ENCODE data around the gene NAT8.
"Not testable (repeated sequence)": the region's sequence is repeated elsewhere in the genome, so short reads cannot be mapped to it uniquely, and the experiment has no call there.

The NAT8 gene

DNA sequence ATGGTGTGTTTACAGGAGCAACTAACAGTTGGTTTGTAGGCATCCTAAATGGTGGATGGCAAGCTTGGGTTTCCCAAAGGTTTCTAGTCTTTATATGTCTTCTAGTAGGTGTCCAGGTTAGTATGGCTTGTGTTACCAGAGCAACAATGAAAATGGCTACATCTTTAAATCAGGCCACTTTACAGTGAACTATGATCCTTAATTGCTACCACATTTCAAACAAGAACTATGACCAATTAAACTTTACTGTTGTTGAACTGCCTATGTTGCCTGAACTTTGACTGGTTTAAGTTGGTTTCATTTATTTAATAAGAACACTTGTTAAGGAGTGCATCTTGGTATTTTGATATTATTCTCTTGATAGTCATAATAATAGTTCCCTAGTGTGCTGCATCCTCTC is 5.2 kb downstream of the NAT8 start:
- peaks cover 14% of the 10 kb centered on the region; the same call in 1 of the 2 replicates for H3K27me3 ChIP-seq (ENCODE audit: insufficient read depth, low read length)
- not testable (repeated sequence) for H3K4me3 ChIP-seq (ENCODE audit: low read depth, low read length); H3K4me1 ChIP-seq (ENCODE audit: control insufficient read depth, insufficient read depth, low read length, unreplicated experiment); H3K79me2 ChIP-seq (ENCODE audit: control insufficient read depth, insufficient read depth, low read length, unreplicated experiment); H3K36me3 ChIP-seq (ENCODE audit: insufficient read depth, low read length); H2AFZ ChIP-seq (ENCODE audit: low read length, unreplicated experiment); H3K27ac ChIP-seq (ENCODE audit: low read depth, low read length)

DNA sequence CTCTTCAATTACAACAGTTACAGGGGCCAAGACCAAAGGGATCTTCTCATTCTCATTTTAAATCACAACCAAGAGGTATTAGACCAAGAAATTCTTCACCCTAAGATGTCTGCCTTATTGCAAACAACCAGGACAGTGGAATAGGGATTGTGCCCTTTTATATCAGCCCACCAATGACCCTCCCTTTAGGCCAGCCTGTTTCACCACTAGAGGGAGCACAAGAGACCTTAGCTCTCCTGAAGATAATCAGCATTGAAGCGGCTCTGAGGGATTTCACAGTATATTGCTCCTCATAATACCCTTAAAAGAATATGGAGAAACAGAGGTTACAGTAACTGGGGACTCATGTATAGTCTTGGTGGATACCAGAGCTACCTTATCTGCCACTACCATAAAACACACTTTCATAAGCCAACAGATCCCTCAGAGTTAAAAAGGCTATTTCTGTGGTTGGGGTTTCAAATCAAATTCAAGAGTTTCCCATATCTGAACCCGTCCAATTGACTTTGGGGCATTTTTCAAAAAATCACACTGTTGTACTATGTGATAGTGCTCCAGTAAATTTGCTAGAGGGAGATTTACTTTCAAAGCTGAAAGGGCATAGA is 11.5 kb downstream of the NAT8 start:
- not testable (repeated sequence) for H3K4me3 ChIP-seq (ENCODE audit: low read depth, low read length); H3K79me2 ChIP-seq (ENCODE audit: control insufficient read depth, insufficient read depth, low read length, unreplicated experiment); H3K27me3 ChIP-seq (ENCODE audit: insufficient read depth, low read length); H3K27ac ChIP-seq (ENCODE audit: low read depth, low read length); H3K36me3 ChIP-seq (ENCODE audit: insufficient read depth, low read length); H3K4me1 ChIP-seq (ENCODE audit: control insufficient read depth, insufficient read depth, low read length, unreplicated experiment); H2AFZ ChIP-seq (ENCODE audit: low read length, unreplicated experiment)

DNA sequence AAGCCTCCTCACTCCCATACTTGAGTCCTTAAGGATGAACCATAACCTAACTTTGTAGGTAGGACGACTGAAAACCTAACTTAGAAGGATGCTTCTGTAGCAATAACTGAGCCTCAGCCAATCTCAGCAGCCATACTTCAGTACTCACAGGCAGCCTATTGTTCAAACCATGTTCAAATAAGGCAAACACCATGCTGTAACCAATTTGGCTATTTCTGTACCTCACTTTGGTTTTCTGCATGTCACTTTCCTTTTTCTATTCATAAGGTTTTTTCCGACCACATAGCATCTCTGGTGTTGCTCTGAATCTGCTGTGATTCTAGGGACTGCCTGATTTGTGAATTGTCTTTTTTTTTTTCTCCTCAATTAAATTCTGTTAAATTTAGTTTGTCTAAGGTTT is 13.7 kb downstream of the NAT8 start:
- not testable (repeated sequence) for H3K4me3 ChIP-seq (ENCODE audit: low read depth, low read length); H2AFZ ChIP-seq (ENCODE audit: low read length, unreplicated experiment); H3K36me3 ChIP-seq (ENCODE audit: insufficient read depth, low read length); H3K79me2 ChIP-seq (ENCODE audit: control insufficient read depth, insufficient read depth, low read length, unreplicated experiment); H3K4me1 ChIP-seq (ENCODE audit: control insufficient read depth, insufficient read depth, low read length, unreplicated experiment); H3K27ac ChIP-seq (ENCODE audit: low read depth, low read length); H3K27me3 ChIP-seq (ENCODE audit: insufficient read depth, low read length)

DNA sequence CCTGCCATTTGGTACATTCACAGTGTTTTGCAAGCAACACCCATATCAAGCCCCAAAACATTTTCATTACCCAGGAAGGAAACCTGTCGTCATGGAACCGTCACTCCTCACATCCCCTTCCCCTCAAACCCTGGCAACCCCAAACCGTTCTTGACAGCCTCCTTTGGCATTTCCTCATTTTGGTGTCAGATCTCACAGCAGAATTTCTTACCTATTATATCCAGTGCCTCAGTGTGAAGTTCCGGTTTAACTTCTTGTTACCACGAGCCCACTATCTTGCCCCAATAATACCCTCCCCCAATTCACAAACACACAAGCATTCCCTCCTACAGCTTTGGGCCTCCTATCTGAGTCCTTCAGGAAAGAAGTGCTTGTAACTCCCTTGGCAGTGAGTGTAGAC is 16.0 kb downstream of the NAT8 start:
- H3K27ac ChIP-seq (ENCODE audit: low read depth, low read length); H3K79me2 ChIP-seq (ENCODE audit: control insufficient read depth, insufficient read depth, low read length, unreplicated experiment); H2AFZ ChIP-seq (ENCODE audit: low read length, unreplicated experiment); H3K27me3 ChIP-seq (ENCODE audit: insufficient read depth, low read length); H3K4me3 ChIP-seq (ENCODE audit: low read depth, low read length); H3K4me1 ChIP-seq (ENCODE audit: control insufficient read depth, insufficient read depth, low read length, unreplicated experiment); H3K36me3 ChIP-seq (ENCODE audit: insufficient read depth, low read length): not testable (repeated sequence)

DNA sequence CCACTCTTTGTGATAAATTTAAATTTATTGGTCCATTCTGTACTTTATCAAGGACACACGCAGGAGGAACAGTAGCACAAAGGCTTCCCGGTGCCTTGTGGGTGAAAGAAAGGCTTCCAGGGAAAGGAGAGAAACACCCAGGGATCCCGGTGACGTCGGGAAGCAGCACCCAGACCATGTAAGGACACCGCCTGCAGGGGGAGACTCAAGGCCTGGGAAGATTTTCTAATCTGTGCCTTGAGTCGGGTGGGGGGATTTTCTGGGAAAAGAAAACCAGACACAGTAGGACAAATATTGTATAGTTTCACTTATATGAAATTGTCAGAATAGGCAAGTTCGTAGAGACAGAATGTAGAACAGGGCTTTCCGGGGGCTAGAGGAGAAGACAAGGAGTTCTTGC is 17.6 kb downstream of the NAT8 start:
- not testable (repeated sequence) for H3K4me3 ChIP-seq (ENCODE audit: low read depth, low read length); H3K27ac ChIP-seq (ENCODE audit: low read depth, low read length); H3K79me2 ChIP-seq (ENCODE audit: control insufficient read depth, insufficient read depth, low read length, unreplicated experiment); H2AFZ ChIP-seq (ENCODE audit: low read length, unreplicated experiment); H3K4me1 ChIP-seq (ENCODE audit: control insufficient read depth, insufficient read depth, low read length, unreplicated experiment); H3K36me3 ChIP-seq (ENCODE audit: insufficient read depth, low read length); H3K27me3 ChIP-seq (ENCODE audit: insufficient read depth, low read length)

DNA sequence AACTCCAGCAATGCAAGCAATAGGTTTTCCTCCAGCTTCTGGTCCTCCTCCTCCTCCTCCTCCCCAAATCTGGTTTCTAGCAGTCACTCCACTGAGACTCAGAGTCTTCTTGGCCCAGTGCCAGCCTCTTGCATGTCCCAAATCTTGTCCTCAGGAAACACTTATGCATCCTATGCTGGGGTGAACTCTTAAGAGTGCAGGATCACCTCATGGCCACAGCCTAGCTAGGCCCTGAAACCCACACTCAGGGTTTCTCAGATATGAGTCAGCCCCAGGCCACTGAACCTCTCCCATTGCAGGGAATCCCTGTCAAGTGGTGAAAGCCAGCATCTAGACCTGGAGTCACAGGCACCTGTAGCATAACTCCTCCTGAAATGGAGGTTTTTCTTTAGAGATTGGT is 18.2 kb downstream of the NAT8 start:
- not testable (repeated sequence) for H3K36me3 ChIP-seq (ENCODE audit: insufficient read depth, low read length); H3K27ac ChIP-seq (ENCODE audit: low read depth, low read length); H3K27me3 ChIP-seq (ENCODE audit: insufficient read depth, low read length); H3K4me3 ChIP-seq (ENCODE audit: low read depth, low read length); H3K4me1 ChIP-seq (ENCODE audit: control insufficient read depth, insufficient read depth, low read length, unreplicated experiment); H2AFZ ChIP-seq (ENCODE audit: low read length, unreplicated experiment); H3K79me2 ChIP-seq (ENCODE audit: control insufficient read depth, insufficient read depth, low read length, unreplicated experiment)

DNA sequence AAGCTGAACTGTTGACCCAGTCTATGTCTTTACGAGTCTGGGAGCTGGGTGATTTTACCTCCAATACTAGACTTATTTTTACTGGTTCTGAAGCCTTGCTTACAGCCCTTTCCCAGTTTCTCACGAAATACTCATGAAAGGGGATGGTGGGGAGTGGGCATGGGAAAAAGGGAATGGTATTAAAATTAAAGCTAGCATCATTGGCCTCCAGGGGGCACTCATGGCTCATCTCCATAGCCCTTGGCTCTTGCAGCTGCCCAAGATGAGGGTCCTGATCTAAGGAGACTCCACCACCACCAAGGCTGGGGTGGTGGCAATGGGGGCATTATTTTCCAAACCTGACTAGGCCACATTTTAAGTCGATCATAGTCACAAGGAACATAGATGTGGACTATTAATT is 22.3 kb downstream of the NAT8 start:
- not testable (repeated sequence) for H3K27me3 ChIP-seq (ENCODE audit: insufficient read depth, low read length); H3K36me3 ChIP-seq (ENCODE audit: insufficient read depth, low read length); H3K27ac ChIP-seq (ENCODE audit: low read depth, low read length); H3K4me3 ChIP-seq (ENCODE audit: low read depth, low read length); H2AFZ ChIP-seq (ENCODE audit: low read length, unreplicated experiment); H3K4me1 ChIP-seq (ENCODE audit: control insufficient read depth, insufficient read depth, low read length, unreplicated experiment); H3K79me2 ChIP-seq (ENCODE audit: control insufficient read depth, insufficient read depth, low read length, unreplicated experiment)

DNA sequence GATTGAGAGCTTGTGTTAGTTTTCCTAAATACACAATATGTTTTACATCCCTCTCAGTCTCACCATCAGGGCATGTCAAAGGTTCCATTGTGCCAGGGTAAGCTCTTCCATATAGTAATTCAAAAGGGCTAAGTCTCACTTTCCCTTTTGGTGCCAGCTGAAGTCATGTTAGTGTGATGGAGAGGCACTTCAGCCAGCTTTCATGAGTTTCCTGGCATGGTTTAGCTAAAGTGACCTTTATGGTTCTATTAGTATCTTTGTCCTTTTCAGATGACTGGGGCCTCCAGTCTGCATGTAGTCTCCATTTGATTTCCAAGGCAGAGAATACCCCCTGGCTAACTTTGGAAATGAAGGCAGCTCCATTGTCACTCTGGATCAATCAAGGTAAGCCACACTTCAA is 27.2 kb downstream of the NAT8 start:
- Histone ChIP-seq H2AFZ (ENCODE audit: low read length, unreplicated experiment) (no peak overlapping the region), H3K27ac (ENCODE audit: low read depth, low read length) (no peak overlapping the region), H3K4me1 (ENCODE audit: control insufficient read depth, insufficient read depth, low read length, unreplicated experiment) (peaks cover 8% of the 10 kb centered on the region), H3K27me3 (ENCODE audit: insufficient read depth, low read length) (no peaks in the 10 kb centered on the region), H3K36me3 (ENCODE audit: insufficient read depth, low read length) (no peaks in the 10 kb centered on the region), H3K4me3 (ENCODE audit: low read depth, low read length) (no peak overlapping the region), H3K79me2 (ENCODE audit: control insufficient read depth, insufficient read depth, low read length, unreplicated experiment) (no peaks in the 10 kb centered on the region)

DNA sequence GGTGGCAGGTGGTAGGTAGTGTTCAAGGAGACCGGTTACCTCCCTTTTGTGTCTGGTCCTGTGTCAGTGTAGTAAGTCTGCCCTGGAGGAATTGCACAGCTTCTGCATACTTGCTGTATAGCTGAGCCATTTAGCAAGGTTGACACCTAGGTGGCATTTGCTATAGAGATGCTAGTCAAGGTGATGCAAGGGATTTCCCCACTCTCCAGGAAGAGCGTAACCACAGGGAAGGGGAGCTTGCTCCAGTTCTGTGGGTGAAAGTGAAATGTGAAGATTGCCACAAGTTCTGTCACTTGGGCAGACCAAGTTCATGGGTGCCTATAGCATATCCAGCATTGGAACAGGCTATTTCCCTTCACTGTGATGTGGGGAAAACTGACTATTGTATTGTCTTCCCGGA is 28.1 kb downstream of the NAT8 start:
- Histone ChIP-seq H2AFZ (ENCODE audit: low read length, unreplicated experiment) (no peak overlapping the region), H3K79me2 (ENCODE audit: control insufficient read depth, insufficient read depth, low read length, unreplicated experiment) (no peaks in the 10 kb centered on the region), H3K27ac (ENCODE audit: low read depth, low read length) (no peak overlapping the region), H3K27me3 (ENCODE audit: insufficient read depth, low read length) (no peaks in the 10 kb centered on the region), H3K4me1 (ENCODE audit: control insufficient read depth, insufficient read depth, low read length, unreplicated experiment) (peaks cover 8% of the 10 kb centered on the region), H3K4me3 (ENCODE audit: low read depth, low read length) (no peak overlapping the region), H3K36me3 (ENCODE audit: insufficient read depth, low read length) (no peaks in the 10 kb centered on the region)

DNA sequence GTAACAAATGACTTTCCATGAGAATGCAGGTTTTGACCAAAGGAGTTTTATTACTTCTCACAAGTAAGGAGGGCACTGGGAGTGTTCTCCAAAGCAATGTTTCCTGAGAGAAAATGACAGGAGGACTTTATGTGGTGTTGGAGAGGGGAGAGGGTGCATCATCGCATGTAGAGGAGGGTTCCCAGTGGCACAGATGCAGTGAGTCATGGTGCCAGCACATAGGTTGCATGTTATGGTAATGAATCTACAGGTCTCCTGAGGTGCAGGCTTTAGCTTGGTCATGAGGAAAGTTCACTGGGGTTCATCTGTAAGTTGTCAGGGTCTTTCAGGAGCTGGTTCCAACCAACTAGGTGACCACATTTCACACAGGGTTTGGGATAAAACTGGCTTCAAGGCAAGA is 30.4 kb downstream of the NAT8 start:
- H3K27ac ChIP-seq (ENCODE audit: low read depth, low read length) = no peak overlapping the region
- no peaks in the 10 kb centered on the region for H3K79me2 ChIP-seq (ENCODE audit: control insufficient read depth, insufficient read depth, low read length, unreplicated experiment)
- H3K4me1 ChIP-seq (ENCODE audit: control insufficient read depth, insufficient read depth, low read length, unreplicated experiment) = peaks cover 8% of the 10 kb centered on the region
- H3K4me3 ChIP-seq (ENCODE audit: low read depth, low read length) = no peak overlapping the region
- H3K36me3 ChIP-seq (ENCODE audit: insufficient read depth, low read length) = no peaks in the 10 kb centered on the region
- no peak overlapping the region for H2AFZ ChIP-seq (ENCODE audit: low read length, unreplicated experiment)
- no peaks in the 10 kb centered on the region for H3K27me3 ChIP-seq (ENCODE audit: insufficient read depth, low read length)

DNA sequence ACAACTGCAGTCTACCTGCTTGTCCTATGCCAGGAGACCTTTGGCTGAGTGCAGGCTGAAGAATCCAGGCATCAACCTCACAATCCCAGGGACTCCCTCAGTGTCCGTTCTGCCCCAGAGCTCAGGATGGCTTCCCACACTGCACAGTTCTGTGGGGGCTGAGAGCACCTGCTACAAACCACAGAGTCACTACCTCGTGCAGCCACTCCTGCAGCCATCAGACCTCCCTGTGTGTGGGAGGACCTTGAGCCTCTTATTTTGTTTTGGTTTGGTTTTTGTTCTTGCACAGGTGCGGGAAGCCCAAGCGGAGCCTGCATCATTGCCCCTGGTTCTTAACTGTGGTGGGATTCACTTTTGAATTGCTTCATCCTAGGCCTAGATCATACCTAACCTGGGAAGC is 31.0 kb downstream of the NAT8 start:
- Histone ChIP-seq H3K4me3 (ENCODE audit: low read depth, low read length) (no peak overlapping the region), H3K36me3 (ENCODE audit: insufficient read depth, low read length) (no peaks in the 10 kb centered on the region), H3K27ac (ENCODE audit: low read depth, low read length) (no peak overlapping the region), H2AFZ (ENCODE audit: low read length, unreplicated experiment) (no peak overlapping the region), H3K4me1 (ENCODE audit: control insufficient read depth, insufficient read depth, low read length, unreplicated experiment) (peaks cover 8% of the 10 kb centered on the region), H3K27me3 (ENCODE audit: insufficient read depth, low read length) (no peaks in the 10 kb centered on the region), H3K79me2 (ENCODE audit: control insufficient read depth, insufficient read depth, low read length, unreplicated experiment) (no peaks in the 10 kb centered on the region)

DNA sequence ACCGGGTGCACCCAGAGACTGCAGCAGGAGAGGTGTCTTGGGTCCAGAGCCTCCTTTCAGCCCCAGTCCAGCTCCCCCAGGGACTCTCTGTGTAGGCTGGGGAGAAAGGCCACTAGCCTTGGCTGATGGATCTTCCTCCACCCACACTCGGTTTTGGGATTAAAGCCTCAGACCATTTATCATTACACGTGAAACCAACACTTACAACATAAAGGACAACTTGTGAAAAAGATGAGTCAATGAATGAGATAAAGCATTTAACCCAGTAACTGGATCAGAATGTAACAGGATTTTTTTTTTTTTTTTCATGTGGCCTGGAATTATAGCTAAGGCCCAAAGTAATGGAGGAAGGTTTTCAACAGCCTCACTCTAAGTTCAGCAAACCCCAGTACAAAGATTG is 32.1 kb downstream of the NAT8 start:
- H3K36me3 ChIP-seq (ENCODE audit: insufficient read depth, low read length) = no peaks in the 10 kb centered on the region
- H3K4me1 ChIP-seq (ENCODE audit: control insufficient read depth, insufficient read depth, low read length, unreplicated experiment) = peaks cover 8% of the 10 kb centered on the region
- H2AFZ ChIP-seq (ENCODE audit: low read length, unreplicated experiment) = no peak overlapping the region
- H3K4me3 ChIP-seq (ENCODE audit: low read depth, low read length) = no peak overlapping the region
- no peak overlapping the region for H3K27ac ChIP-seq (ENCODE audit: low read depth, low read length)
- H3K27me3 ChIP-seq (ENCODE audit: insufficient read depth, low read length) = no peaks in the 10 kb centered on the region
- no peaks in the 10 kb centered on the region for H3K79me2 ChIP-seq (ENCODE audit: control insufficient read depth, insufficient read depth, low read length, unreplicated experiment)

All from ACC112 (cell line).